GM12878 (cell line): Measurements from ENCODE around the gene GCDH. TPM values are rescaled to one million over a fixed set of nuclear protein-coding genes. Genes with fewer than 3 reads are reported as not detected.
A peak's percentile ranks its signal among the peaks of the same experiment; 100 is the strongest.

Source experiments
- ATAC-seq: fragments of 200-7000 bp; cut with Tn5 transposase; 3 replicates; pipeline ENCODE4 v1.9.1; 2020; ENCODE audit warnings: mild to moderate bottlenecking, moderate library complexity
- BruUV-seq: library from RNA; stranded (reverse); fragments of 400-500 nt; replicated peaks from 2 replicates; lab custom pipeline; 2021; lab: Mats Ljungman, UMichigan
- CTCF ChIA-PET: fragments of 300-600 bp; sonication (Branson Sonifier 250); formaldehyde crosslinking; extraction: SDS; loops from one replicate; lab custom pipeline; 2021; ENCODE audit warnings: inconsistent platforms; lab: Yijun Ruan, JAX
- POLR2A ChIA-PET: fragments of 350-600 bp; formaldehyde crosslinking; extraction: SDS; loops from one replicate; lab custom pipeline; 2021; ENCODE audit warnings: inconsistent platforms; lab: Charles Lee
- RAD21 ChIA-PET: fragments of 300-600 bp; sonication (Branson Sonifier 250); formaldehyde crosslinking; loops from one replicate; lab custom pipeline; 2023; ENCODE audit warnings: antibody characterized with exemption; ENCODE audit not compliant: unreplicated experiment; lab: Charles Lee
- SMC1A ChIA-PET: fragments of 300-600 bp; sonication (Branson Sonifier 250); formaldehyde crosslinking; loops from one replicate; lab custom pipeline; 2023; ENCODE audit not compliant: unreplicated experiment, uncharacterized antibody; lab: Charles Lee
- DNase-seq: peaks from one replicate; pipeline ENCODE4 v3.0.0-alpha.2; 2011; ENCODE audit warnings: low read depth, low spot score
- FAIRE-seq: peaks from 3 replicates; lab custom pipeline; 2011; peaks lifted over from hg19 to GRCh38; lab: Jason Lieb, UNC
- H2AFZ ChIP-seq: 2 replicates; pipeline ENCODE4 v1.6.0; 2011; ENCODE audit warnings: low read depth, low read length, control low read depth; ENCODE audit not compliant: control insufficient read depth
- H3K27ac ChIP-seq: 2 replicates; pipeline ENCODE4 v1.5.1; 2011; ENCODE audit warnings: control low read depth; ENCODE audit not compliant: control insufficient read depth, insufficient read depth
- H3K27me3 ChIP-seq, 2 experiments: replicated peaks in 1 of 2; 2 replicates each; pipeline versions ENCODE4 v1.6.0 to v1.6.1; 2011; ENCODE audit warnings: low read length in 1 of 2; ENCODE audit not compliant: control insufficient read depth in 2 of 2, insufficient read depth in 2 of 2
- H3K36me3 ChIP-seq, 2 experiments: 2 replicates each; pipeline ENCODE4 v1.5.1; 2011; ENCODE audit warnings: low read length in 1 of 2; ENCODE audit not compliant: control insufficient read depth in 2 of 2, insufficient read depth in 2 of 2
- H3K4me1 ChIP-seq: 2 replicates; pipeline ENCODE4 v1.6.1; 2011; ENCODE audit warnings: mild to moderate bottlenecking, low read length, moderate library complexity, mixed read lengths; ENCODE audit not compliant: control insufficient read depth, insufficient read depth
- H3K4me2 ChIP-seq: 2 replicates; pipeline ENCODE4 v1.6.0; 2011; ENCODE audit warnings: control low read depth; ENCODE audit not compliant: control insufficient read depth, insufficient read depth
- H3K4me3 ChIP-seq: fragments of 200-600 bp; sonication (generic); 2 replicates; pipeline ENCODE4 v1.5.1; 2016
- H3K79me2 ChIP-seq: 2 replicates; pipeline ENCODE4 v1.6.0; 2011; ENCODE audit warnings: low read length; ENCODE audit not compliant: control insufficient read depth, insufficient read depth
- H3K9ac ChIP-seq: 2 replicates; pipeline ENCODE4 v1.8.0; 2011; ENCODE audit warnings: low read length, control low read depth, mixed read lengths; ENCODE audit not compliant: control insufficient read depth, insufficient read depth
- H3K9me3 ChIP-seq: replicated peaks from 3 replicates; pipeline ENCODE4 v1.5.1; 2011; ENCODE audit warnings: mild to moderate bottlenecking, low read length; ENCODE audit not compliant: control insufficient read depth, insufficient read depth
- H4K20me1 ChIP-seq: 2 replicates; pipeline ENCODE4 v1.6.0; 2011; ENCODE audit not compliant: control insufficient read depth, insufficient read depth
- SKIL ChIP-seq: fragments of 450-650 bp; IDR thresholded peaks from 2 replicates; pipeline ENCODE4 v1.6.1; 2017; ENCODE audit warnings: mild to moderate bottlenecking, low read depth, inconsistent platforms; ENCODE audit not compliant: poor library complexity, severe bottlenecking
- ZBED1 ChIP-seq: IDR thresholded peaks from 2 replicates; pipeline ENCODE4 v1.6.1; 2016; ENCODE audit warnings: borderline replicate concordance
- WGBS: methylation state at CpG from one replicate; pipeline ENCODE4 v1.1.6; 2016; ENCODE audit warnings: low lambda C conversion rate; ENCODE audit not compliant: insufficient replicate concordance, insufficient coverage; ENCODE audit errors: missing lambda C conversion rate; 5-methylcytosine and 5-hydroxymethylcytosine counted together
- in situ Hi-C: fragments of 300-500 bp; cut with MboI; formaldehyde crosslinking; loops from 9 replicates; pipeline ENCODE4 v1.14.3; 2018; ENCODE audit warnings: mixed read lengths
- intact Hi-C: fragments of 100-400 bp; cut with micrococcal nuclease; formaldehyde crosslinking; loops from one replicate; pipeline ENCODE4 v1.14.2; 2022; ENCODE audit not compliant: unreplicated experiment
- polyA plus RNA-seq, 11 experiments: library from polyadenylated mRNA; depleted of rRNA in 4 of 11; unstranded in 6 of 11; stranded (reverse) in 5 of 11; fragments of >200 nt; fragmentation: Nextera tagmentation in 4 of 11; fragmentation: Illumina TruSeq in 1 of 11; extraction: Ambion mirVana in 4 of 11; extraction: Trizol in 1 of 11; gene quantifications; 1 replicate in 1 of 11; 2 replicates in 10 of 11; pipeline versions ENCODE4 v1.2.1 to v1.2.3, GENCODE V29; 2011 to 2016; ENCODE audit warnings: inconsistent platforms in 2 of 11, missing spikeins in 2 of 11, low read depth in 1 of 11
- total RNA-seq, 4 experiments: library from RNA; depleted of rRNA in 3 of 4; stranded (reverse); fragments of >200 nt in 3 of 4; fragmentation: Illumina TruSeq in 1 of 4; extraction: Trizol in 1 of 4; gene quantifications; 2 replicates each; pipeline versions ENCODE4 v1.2.1 to v1.2.3, GENCODE V29; 2013 to 2021
- TF ChIP-seq, protein P1 (sequence below): IDR thresholded peaks from 2 replicates; pipeline ENCODE4 v1.6.1; 2011; ENCODE audit warnings: borderline replicate concordance, low read depth, mild to moderate bottlenecking, moderate library complexity, low read length; ENCODE audit not compliant: insufficient read depth, poor library complexity, severe bottlenecking

The GCDH gene
- total and polyA plus RNA-seq, 10 of the 15 experiments (the other 5 are each of a cell fraction or from before 2014, with no cell fraction given) = 4.2 to 69.4 (median 39.7) TPM

DNA sequence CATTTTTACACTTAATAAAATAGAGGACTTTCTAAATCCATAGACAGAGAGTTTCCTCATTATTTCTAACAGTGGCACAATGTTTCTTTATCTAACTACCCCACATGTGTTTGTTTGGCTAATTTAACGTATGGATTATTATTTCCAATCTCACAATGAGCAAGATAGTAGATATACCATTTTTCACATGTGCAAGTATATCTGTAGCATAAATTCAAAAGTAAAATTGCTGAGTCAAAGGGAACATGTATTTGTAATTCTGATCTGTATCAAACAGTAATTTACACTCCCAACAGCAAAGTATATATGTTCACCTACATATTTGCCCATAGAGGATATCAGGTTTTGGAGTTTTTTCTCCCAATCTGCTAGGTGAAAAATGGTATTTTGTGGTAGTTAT lies 34.3 kb upstream of the GCDH start:
- in situ Hi-C loops (no loop called here), intact Hi-C loops (no loop called here)
- no peak overlapping the region for H3K9ac ChIP-seq
- no peaks in the 10 kb centered on the region for H4K20me1 ChIP-seq
- no peak overlapping the region for H3K4me3 ChIP-seq
- WGBS = 2% methylated on average over 1 of the region's 1 CpG
- CTCF ChIA-PET = interaction anchor here (0.8 to 1.4 kb wide), 2 partner anchors 9 to 10 kb away, joined by 3 to 6 read pairs; no protein-coding TSS in a partner anchor
- H3K27ac ChIP-seq = no peak overlapping the region
- H2AFZ ChIP-seq = no peak overlapping the region
- DNase-seq (no peak), FAIRE-seq (no peak), ATAC-seq (no peak)
- no peaks in the 10 kb centered on the region for H3K79me2 ChIP-seq
- H3K36me3 ChIP-seq = no peaks in the 10 kb centered on the region
- RAD21 ChIA-PET = no interaction called here
- H3K4me2 ChIP-seq = no peak overlapping the region
- POLR2A ChIA-PET = no interaction called here
- no peaks in the 10 kb centered on the region for H3K4me1 ChIP-seq
- TF ChIP-seq SKIL (no peak), ZBED1 (no peak)
- TF ChIP-seq, protein P1, sequence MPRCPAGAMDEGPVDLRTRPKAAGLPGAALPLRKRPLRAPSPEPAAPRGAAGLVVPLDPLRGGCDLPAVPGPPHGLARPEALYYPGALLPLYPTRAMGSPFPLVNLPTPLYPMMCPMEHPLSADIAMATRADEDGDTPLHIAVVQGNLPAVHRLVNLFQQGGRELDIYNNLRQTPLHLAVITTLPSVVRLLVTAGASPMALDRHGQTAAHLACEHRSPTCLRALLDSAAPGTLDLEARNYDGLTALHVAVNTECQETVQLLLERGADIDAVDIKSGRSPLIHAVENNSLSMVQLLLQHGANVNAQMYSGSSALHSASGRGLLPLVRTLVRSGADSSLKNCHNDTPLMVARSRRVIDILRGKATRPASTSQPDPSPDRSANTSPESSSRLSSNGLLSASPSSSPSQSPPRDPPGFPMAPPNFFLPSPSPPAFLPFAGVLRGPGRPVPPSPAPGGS = peak; percentile 17
- no peaks in the 10 kb centered on the region for H3K9me3 ChIP-seq
- SMC1A ChIA-PET = no interaction called here
- BruUV-seq = no TSS peak
- H3K27me3 ChIP-seq = no peaks in the 10 kb centered on the region
